SK-N-SH treated with all-trans-retinoic acid at 6 μM for 48 hours (cell line): ENCODE data around the gene PRADC1.

ENCODE experiments used
- BACH2 ChIP-seq: fragments of 250-450 bp; sonication (Bioruptor Pico); IDR thresholded peaks from 2 replicates; pipeline ENCODE4 v1.9.0; 2021; ENCODE audit warnings: mild to moderate bottlenecking, borderline replicate concordance
- OSR1 ChIP-seq: fragments of 250-450 bp; sonication (Bioruptor Pico); IDR thresholded peaks from 2 replicates; pipeline ENCODE4 v1.8.0; 2022; ENCODE audit warnings: moderate library complexity, mild to moderate bottlenecking, inconsistent platforms
- POU6F1 ChIP-seq: fragments of 250-450 bp; sonication (Bioruptor Pico); IDR thresholded peaks from 2 replicates; pipeline ENCODE4 v1.8.0; 2021; ENCODE audit warnings: low read depth, mild to moderate bottlenecking, moderate library complexity, borderline replicate concordance
- RARB ChIP-seq: fragments of 250-450 bp; sonication (Bioruptor Pico); IDR thresholded peaks from 2 replicates; pipeline ENCODE4 v1.8.0; 2021; ENCODE audit warnings: mild to moderate bottlenecking, moderate library complexity
- TOX ChIP-seq: fragments of 250-450 bp; sonication (Bioruptor Pico); IDR thresholded peaks from 2 replicates; pipeline ENCODE4 v1.8.0; 2021; ENCODE audit warnings: mild to moderate bottlenecking, moderate library complexity, borderline replicate concordance
- ZFP3 ChIP-seq: fragments of 250-450 bp; sonication (Bioruptor Pico); IDR thresholded peaks from 2 replicates; pipeline ENCODE4 v1.5.0; 2020; ENCODE audit warnings: mild to moderate bottlenecking, moderate library complexity
- ZNF70 ChIP-seq: fragments of 450-650 bp; formaldehyde crosslinking; IDR thresholded peaks from 2 replicates; pipeline ENCODE4 v1.5.0; 2020; ENCODE audit warnings: mild to moderate bottlenecking, moderate library complexity
- TF ChIP-seq, protein P1 (sequence below): fragments of 250-450 bp; sonication (Bioruptor Pico); IDR thresholded peaks from 2 replicates; pipeline ENCODE4 v1.8.0; 2020; ENCODE audit warnings: mild to moderate bottlenecking, moderate library complexity, borderline replicate concordance

GRCh38 chr2:73246850-73247249 lies 13.8 kb upstream of the PRADC1 start:
- TF ChIP-seq BACH2: no peak
- TF ChIP-seq ZFP3: no peak
- TF ChIP-seq, protein P1, sequence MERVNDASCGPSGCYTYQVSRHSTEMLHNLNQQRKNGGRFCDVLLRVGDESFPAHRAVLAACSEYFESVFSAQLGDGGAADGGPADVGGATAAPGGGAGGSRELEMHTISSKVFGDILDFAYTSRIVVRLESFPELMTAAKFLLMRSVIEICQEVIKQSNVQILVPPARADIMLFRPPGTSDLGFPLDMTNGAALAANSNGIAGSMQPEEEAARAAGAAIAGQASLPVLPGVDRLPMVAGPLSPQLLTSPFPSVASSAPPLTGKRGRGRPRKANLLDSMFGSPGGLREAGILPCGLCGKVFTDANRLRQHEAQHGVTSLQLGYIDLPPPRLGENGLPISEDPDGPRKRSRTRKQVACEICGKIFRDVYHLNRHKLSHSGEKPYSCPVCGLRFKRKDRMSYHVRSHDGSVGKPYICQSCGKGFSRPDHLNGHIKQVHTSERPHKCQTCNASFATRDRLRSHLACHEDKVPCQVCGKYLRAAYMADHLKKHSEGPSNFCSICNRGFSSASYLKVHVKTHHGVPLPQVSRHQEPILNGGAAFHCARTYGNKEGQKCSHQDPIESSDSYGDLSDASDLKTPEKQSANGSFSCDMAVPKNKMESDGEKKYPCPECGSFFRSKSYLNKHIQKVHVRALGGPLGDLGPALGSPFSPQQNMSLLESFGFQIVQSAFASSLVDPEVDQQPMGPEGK: no peak
- no peak for TF ChIP-seq RARB (CRISPR knock-in tag)
- no peak for TF ChIP-seq POU6F1
- no peak for TF ChIP-seq ZNF70 (CRISPR knock-in tag)
- no peak for TF ChIP-seq TOX (CRISPR knock-in tag)
- TF ChIP-seq OSR1 (CRISPR knock-in tag): no peak
